ENCODE measurements around the gene FCHSD2.

The FCHSD2 gene

DNA sequence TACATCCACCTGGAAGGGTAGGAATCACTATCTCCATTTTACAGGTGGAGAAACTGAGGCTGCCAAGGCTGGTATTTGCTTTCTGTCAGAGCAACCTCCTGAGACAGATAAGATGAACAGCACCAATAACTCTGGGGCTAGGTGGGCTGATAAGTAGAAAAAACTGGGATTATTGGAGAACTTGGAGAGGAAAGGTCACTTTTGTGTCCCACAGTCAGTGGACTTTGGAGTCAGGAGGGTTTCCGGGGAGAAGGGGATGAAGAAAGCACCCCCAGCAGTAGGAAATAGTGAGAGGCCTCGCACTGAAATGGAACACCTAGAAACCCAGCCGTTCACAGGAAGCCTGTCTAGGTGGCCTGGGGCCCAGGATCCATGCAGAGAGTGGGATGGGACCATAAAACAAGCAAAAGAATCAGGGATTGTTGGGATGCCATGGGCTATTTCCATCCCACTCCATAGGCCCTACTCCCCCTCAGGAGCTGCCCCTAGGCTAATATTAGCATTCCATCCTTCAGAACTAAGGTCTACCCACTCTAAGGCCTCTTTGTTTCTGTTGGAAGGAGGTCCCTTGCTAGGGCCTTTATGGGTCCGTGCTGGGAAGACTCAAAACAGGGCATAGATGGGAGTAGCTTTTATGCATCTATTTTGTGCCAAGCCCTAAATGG is 31.0 kb upstream of the FCHSD2 start:
- in situ Hi-C loops (cut with HindIII; ENCODE audit: low sequenced_read_pairs), result no loop called here

- in situ Hi-C loops (cut with HindIII; ENCODE audit: low sequenced_read_pairs), result no loop called here
These were observed 29.5 kb upstream of the FCHSD2 start for GRCh38 chr11:73171436-73172161.

GRCh38 chr11:73170140-73170539 is 28.0 kb upstream of the FCHSD2 start:
- in situ Hi-C loops (cut with HindIII; ENCODE audit: low sequenced_read_pairs), result no loop called here

DNA sequence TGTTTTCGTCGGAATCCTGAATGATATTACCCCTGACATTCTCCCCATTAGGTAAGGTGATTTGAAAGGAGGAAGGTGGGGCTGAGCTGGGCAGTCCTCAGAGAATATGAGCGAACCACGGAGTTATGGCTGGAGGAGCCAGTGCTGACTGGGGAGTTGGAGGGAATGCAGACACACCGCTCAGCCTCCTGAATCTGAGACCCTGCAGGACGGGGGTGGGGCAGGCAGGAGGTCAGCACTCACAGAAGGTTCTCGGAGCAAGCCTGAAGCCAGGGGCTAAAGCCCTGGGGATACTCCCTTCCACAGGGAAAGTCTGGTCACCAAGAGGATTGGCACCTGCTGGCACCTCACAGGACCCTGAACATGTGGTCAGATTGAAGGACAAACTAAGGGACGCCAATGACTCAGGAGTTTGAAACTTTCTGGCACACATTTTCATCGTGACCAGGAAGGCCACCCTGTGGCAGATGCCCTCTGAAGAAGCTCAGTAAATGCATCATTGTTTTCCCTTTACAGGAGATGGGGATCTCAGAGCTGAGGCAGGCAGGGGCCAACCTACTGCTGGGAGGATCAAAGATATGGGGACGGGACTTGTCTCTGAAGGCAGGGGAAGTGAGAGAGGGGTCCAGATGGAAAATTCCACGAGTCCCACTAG is 26.9 kb upstream of the FCHSD2 start:
- in situ Hi-C loops (cut with HindIII; ENCODE audit: low sequenced_read_pairs), result loop anchor here (10.0 kb wide), 1 partner anchor 344 kb away; no protein-coding TSS in a partner anchor

DNA sequence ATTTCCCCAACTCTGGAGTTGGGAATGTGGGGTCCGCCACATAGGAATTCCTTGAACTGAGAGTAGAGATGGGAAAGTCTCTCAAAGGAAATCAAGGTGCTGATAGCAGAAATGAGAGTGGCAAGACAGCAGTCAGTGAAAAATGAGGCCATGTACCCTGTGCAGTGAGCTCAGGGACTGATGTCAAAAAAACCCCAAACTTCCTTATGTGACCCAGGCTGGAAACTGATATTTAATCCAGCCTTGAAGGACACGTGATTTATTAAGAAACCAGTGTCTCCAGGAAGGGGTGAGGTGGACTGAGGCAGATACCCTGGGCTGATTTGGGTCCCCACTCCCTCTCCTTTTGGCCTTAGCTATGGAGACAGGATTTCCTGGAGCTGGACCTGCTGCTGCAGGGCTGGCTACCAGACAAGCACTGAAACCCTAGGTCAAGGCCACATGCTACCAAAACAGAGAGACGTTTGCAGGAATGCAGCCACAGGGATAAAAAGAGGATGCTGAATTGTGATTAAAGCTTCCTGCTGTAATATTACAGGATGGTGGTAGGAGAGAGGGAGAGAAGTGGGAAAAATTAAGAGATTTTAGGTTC is 25.3 kb upstream of the FCHSD2 start:
- in situ Hi-C loops (cut with HindIII; ENCODE audit: low sequenced_read_pairs), result loop anchor here (10.0 kb wide), 1 partner anchor 343 kb away; no protein-coding TSS in a partner anchor

- in situ Hi-C loops (cut with HindIII; ENCODE audit: low sequenced_read_pairs), result loop anchor here (10.0 kb wide), 1 partner anchor 340 kb away; no protein-coding TSS in a partner anchor
These were observed 22.9 kb upstream of the FCHSD2 start for GRCh38 chr11:73164803-73165540.

- in situ Hi-C loops (cut with HindIII; ENCODE audit: low sequenced_read_pairs), result loop anchor here (10.0 kb wide), 1 partner anchor 339 kb away; no protein-coding TSS in a partner anchor
These were observed 21.6 kb upstream of the FCHSD2 start for GRCh38 chr11:73163638-73164174.

GRCh38 chr11:73162196-73162740 is 20.1 kb upstream of the FCHSD2 start:
- in situ Hi-C loops (cut with HindIII; ENCODE audit: low sequenced_read_pairs), result loop anchor here (10.0 kb wide), 1 partner anchor 337 kb away; no protein-coding TSS in a partner anchor

DNA sequence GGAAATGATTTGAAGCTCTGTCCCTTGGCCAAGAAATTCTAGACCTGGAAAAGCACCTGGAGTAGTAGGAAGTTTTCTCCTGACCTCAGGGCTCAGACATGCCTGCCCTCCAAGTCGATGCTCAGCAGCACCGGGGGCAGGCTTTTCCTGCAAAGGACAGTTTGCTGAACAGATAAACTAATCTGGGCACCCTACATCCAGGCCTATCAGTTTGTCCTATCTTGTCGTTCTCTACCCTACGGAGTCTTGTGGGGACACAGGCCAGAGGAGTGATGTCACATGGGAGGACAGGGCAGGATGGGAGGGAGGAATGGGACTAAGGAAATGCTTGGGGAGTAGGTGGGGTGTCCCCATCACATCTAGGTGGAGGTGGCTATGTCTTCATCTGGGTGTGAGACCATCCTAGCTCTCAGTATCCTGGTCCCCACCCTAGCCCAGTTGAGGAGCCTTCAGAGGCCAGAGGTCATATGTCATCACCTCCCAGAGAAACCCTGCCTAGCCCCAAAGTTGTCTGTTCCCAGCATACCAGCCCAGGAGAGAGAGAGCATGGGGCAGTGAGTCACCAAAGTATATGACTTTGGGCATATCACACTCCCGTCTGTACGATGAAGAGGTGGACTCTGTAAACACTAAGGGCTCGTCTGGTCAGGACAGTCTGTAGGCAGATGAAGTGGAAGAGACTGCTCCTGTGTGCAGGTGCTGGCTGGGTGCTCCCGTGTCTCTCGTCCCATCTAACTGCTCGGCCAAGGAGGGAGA is 18.1 kb upstream of the FCHSD2 start:
- in situ Hi-C loops (cut with HindIII; ENCODE audit: low sequenced_read_pairs), result loop anchor here (10.0 kb wide), 1 partner anchor 335 kb away; no protein-coding TSS in a partner anchor

DNA sequence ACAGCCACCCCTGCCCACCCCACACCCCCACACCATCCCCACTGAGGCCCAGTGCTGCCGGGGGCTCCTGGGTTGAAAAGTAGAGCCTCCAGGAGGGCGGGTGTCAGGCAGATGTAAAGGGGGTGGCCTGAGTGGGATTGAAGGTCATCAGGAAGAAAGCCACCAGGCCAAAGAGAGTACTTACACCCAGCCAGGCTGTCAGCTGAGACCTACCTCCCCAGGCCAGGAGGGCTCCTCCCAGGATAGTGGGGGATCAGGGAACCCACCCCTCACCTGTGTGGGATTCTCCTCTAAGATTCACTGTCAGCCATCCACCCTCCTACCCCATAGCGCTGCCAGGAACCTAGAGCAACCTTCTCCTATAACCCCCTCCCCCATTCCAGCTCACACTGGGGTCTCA is 17.2 kb upstream of the FCHSD2 start:
- in situ Hi-C loops (cut with HindIII; ENCODE audit: low sequenced_read_pairs), result no loop called here

GRCh38 chr11:73158356-73159051 is 16.4 kb upstream of the FCHSD2 start:
- in situ Hi-C loops (cut with HindIII; ENCODE audit: low sequenced_read_pairs), result no loop called here

DNA sequence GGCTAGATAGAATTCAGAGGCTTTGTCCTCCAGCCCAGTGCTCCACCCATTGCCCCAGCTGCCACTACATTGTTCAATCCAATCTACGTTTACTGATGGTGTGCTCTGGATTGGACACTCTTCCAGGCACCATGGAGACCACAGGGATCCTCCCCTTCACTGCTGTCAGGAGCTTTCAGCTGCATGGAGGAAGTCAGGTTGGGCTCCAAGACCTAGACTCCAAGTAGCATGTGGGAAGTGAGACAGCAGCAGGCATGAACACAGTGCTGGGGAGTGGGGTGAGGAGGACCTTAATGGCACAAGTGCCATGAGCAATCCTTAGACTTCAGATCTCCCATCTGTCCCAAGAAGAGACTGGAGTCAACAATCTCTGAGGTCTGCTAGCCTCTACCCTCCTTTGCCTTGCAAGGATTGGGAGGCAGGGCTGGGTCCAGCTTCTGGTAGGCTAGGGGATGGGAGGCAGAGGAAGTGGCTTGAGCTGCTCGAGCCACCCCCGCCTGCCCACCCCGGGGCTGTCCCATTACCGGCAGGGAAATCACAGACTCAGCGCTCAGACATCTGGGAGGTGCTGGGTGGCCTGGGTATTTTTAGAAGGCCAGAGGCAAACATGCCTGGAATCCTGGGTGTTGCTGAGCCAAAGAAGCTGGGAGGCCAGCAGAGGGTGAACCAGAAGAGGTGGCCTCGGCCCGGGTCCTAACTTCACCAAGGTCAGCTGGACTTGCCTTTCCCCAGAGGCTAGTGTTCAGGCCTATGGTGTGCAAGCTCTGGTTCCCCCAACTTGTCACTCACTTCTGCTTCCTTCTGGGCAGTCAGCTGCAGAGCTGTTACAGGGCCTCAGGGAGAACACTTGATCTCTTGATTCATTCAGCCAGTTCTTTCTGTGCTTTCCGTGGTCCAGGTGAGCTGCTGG is 15.2 kb upstream of the FCHSD2 start:
- in situ Hi-C loops (cut with HindIII; ENCODE audit: low sequenced_read_pairs), result no loop called here

DNA sequence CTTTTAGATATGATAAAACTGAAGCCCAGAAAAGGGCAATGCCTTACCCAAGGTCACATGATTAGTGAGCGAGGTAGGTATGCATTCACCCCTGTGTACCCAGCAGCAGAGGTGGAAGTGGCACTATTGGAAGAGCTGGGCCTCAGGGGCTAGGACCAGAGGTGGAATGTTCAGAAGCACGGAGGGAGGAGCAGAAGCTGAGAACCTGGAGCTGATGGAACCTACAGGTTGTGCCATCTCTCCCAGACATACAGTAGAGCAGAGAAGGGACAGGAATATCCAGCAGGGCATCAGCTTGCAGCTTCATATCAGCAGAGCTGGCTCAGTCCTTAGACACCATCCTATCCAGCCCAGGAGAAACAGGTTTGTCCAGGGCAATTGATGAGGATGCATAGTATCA is 14.6 kb upstream of the FCHSD2 start:
- in situ Hi-C loops (cut with HindIII; ENCODE audit: low sequenced_read_pairs), result no loop called here

GRCh38 chr11:73156114-73156513 is 14.0 kb upstream of the FCHSD2 start:
- in situ Hi-C loops (cut with HindIII; ENCODE audit: low sequenced_read_pairs), result no loop called here

- in situ Hi-C loops (cut with HindIII; ENCODE audit: low sequenced_read_pairs), result no loop called here
These were observed 13.0 kb upstream of the FCHSD2 start for GRCh38 chr11:73155102-73155501.

DNA sequence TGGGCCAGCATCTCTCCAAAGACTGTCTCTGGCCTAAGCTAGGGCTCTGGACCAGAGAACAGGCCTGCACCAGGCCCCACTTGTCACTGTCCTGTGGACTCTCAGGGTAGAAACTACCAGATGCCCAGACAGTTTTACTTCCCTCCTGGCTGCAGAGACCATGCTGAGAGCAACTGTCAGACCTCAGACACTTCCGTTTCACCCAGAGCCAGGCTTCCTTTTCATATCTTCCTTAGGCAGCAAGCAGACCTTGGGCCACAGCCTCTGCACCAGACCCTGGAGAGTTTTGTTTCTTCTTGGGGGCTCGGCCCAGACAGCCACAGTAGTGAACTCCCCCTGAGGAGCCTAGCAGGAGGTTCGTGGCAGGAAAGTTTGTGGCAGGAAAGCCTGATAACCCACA is 12.1 kb upstream of the FCHSD2 start:
- in situ Hi-C loops (cut with HindIII; ENCODE audit: low sequenced_read_pairs), result no loop called here

DNA sequence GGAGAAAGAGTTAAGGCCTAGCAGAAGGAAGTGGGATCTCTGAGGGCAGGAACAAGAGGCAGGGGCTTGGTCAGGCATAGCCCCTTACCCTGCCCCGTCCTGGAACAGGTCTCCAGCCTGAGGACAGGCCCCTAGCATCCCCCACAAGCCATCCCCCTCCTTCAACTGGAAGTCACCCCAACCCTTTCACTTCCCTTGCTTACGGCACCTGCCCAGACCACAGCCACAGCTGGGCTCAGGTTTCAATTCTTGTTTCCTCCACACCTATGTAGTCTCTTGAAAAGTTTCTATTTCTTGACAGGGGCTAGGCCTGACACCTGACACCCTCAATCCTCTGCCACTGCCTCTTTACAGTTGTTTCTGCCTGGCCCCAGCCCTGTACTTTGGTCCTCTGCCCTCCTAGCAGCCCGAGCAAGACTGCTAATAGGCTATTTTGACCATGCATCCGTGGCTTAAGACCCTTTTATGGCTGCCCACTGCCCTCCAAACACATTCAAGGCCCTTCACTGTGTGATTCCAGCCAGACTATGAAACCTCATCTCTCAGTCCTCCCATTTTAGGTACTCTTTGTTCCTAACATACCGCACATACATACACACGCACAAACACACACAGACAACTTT is 10.9 kb upstream of the FCHSD2 start:
- in situ Hi-C loops (cut with HindIII; ENCODE audit: low sequenced_read_pairs), result no loop called here
